ENCODE measurements around the gene MAP3K13.
"Not testable (repeated sequence)": the region's sequence is repeated elsewhere in the genome, so short reads cannot be mapped to it uniquely, and the experiment has no call there.

Gene MAP3K13

GRCh38 chr3:185457376-185457775 lies 94.4 kb downstream of the MAP3K13 start:
- Histone ChIP-seq H3K4me3 (IDR thresholded peaks at IDR 0.05; ENCODE audit: insufficient read depth, low read depth, low read length) (no peak overlapping the region), H3K27ac (no peak overlapping the region), H3K27me3 (ENCODE audit: insufficient read depth, low read depth) (no peaks in the 10 kb centered on the region), H3K79me2 (ENCODE audit: insufficient read depth, low read depth) (no peaks in the 10 kb centered on the region), H3K4me1 (ENCODE audit: low read depth, poor library complexity, severe bottlenecking) (no peaks in the 10 kb centered on the region), H3K36me3 (ENCODE audit: insufficient read depth) (no peaks in the 10 kb centered on the region), H3K9ac (no peak overlapping the region), H3K4me2 (no peak overlapping the region), H2AFZ (ENCODE audit: low read depth) (no peak overlapping the region), H4K20me1 (ENCODE audit: insufficient read depth) (no peaks in the 10 kb centered on the region)
- TF ChIP-seq CTCF (conservative IDR thresholded peaks at IDR 0.05; ENCODE audit: low read depth, low read length): no peak

GRCh38 chr3:185460309-185460708 lies 97.4 kb downstream of the MAP3K13 start:
- Histone ChIP-seq H3K27me3 (ENCODE audit: insufficient read depth, low read depth) (no peaks in the 10 kb centered on the region), H3K4me3 (IDR thresholded peaks at IDR 0.05; ENCODE audit: insufficient read depth, low read depth, low read length) (no peak overlapping the region), H3K4me1 (ENCODE audit: low read depth, poor library complexity, severe bottlenecking) (no peaks in the 10 kb centered on the region), H3K4me2 (no peak overlapping the region), H3K79me2 (ENCODE audit: insufficient read depth, low read depth) (no peaks in the 10 kb centered on the region), H4K20me1 (ENCODE audit: insufficient read depth) (no peaks in the 10 kb centered on the region), H3K36me3 (ENCODE audit: insufficient read depth) (no peaks in the 10 kb centered on the region), H3K27ac (no peak overlapping the region), H2AFZ (ENCODE audit: low read depth) (no peak overlapping the region), H3K9ac (no peak overlapping the region)
- no peak for TF ChIP-seq CTCF (conservative IDR thresholded peaks at IDR 0.05; ENCODE audit: low read depth, low read length)

GRCh38 chr3:185460719-185461350 lies 97.9 kb downstream of the MAP3K13 start:
- Histone ChIP-seq H3K79me2 (ENCODE audit: insufficient read depth, low read depth) (no peaks in the 10 kb centered on the region), H2AFZ (ENCODE audit: low read depth) (no peak overlapping the region), H3K27ac (no peak overlapping the region), H3K36me3 (ENCODE audit: insufficient read depth) (no peaks in the 10 kb centered on the region), H3K4me1 (ENCODE audit: low read depth, poor library complexity, severe bottlenecking) (no peaks in the 10 kb centered on the region), H3K9ac (no peak overlapping the region), H3K4me2 (no peak overlapping the region), H4K20me1 (ENCODE audit: insufficient read depth) (no peaks in the 10 kb centered on the region), H3K27me3 (ENCODE audit: insufficient read depth, low read depth) (no peaks in the 10 kb centered on the region), H3K4me3 (IDR thresholded peaks at IDR 0.05; ENCODE audit: insufficient read depth, low read depth, low read length) (no peak overlapping the region)
- peak; percentile 65 for TF ChIP-seq CTCF (conservative IDR thresholded peaks at IDR 0.05; ENCODE audit: low read depth, low read length)

DNA sequence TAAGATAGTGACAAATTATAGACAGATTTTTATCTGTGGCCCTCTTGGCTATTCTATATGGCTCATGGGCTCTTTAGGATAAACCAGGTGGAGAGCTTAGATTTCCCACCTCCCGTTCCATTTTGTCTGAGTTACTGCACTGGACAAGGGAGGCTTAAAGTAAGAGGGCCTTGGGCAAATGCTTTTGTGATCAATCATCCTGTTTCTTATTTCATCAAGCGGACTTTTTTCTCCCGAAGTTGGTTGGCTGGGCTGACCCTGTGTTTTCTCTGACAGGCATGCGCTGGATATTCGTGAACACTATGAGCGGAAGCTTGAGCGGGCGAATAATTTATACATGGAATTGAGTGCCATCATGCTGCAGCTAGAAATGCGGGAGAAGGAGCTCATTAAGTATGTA lies 102.5 kb downstream of the MAP3K13 start:
- H2AFZ ChIP-seq (ENCODE audit: low read depth): no peak overlapping the region
- H3K36me3 ChIP-seq (ENCODE audit: insufficient read depth): no peaks in the 10 kb centered on the region
- no peak overlapping the region for H3K4me3 ChIP-seq (IDR thresholded peaks at IDR 0.05; ENCODE audit: insufficient read depth, low read depth, low read length)
- H3K27ac ChIP-seq: no peak overlapping the region
- no peaks in the 10 kb centered on the region for H3K79me2 ChIP-seq (ENCODE audit: insufficient read depth, low read depth)
- no peak overlapping the region for H3K4me2 ChIP-seq
- H3K4me1 ChIP-seq (ENCODE audit: low read depth, poor library complexity, severe bottlenecking): no peaks in the 10 kb centered on the region
- no peak overlapping the region for H3K9ac ChIP-seq
- no peaks in the 10 kb centered on the region for H3K27me3 ChIP-seq (ENCODE audit: insufficient read depth, low read depth)
- TF ChIP-seq CTCF (conservative IDR thresholded peaks at IDR 0.05; ENCODE audit: low read depth, low read length): no peak
- no peaks in the 10 kb centered on the region for H4K20me1 ChIP-seq (ENCODE audit: insufficient read depth)

DNA sequence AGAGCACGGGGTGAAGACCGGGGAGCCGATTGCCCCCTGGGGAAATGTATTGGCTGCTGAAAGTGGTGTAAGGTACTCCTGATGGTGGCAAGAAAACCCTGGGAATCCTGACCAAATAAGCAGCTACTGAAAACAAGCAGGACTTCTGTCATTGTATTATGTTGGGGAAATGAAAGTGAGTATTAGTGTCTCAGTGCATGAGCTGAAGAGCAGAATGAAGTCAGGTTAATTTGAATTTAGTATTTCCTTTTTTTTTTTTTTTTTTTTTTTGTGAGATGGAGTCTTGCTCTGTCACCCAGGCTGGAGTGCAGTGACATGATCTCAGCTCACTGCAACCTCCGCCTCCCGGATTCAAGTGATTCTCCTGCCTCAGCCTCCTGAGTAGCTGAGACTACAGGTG lies 103.2 kb downstream of the MAP3K13 start:
- H3K36me3 ChIP-seq (ENCODE audit: insufficient read depth); H2AFZ ChIP-seq (ENCODE audit: low read depth); H3K4me3 ChIP-seq (IDR thresholded peaks at IDR 0.05; ENCODE audit: insufficient read depth, low read depth, low read length); H4K20me1 ChIP-seq (ENCODE audit: insufficient read depth); H3K27ac ChIP-seq; H3K27me3 ChIP-seq (ENCODE audit: insufficient read depth, low read depth); H3K4me2 ChIP-seq; H3K9ac ChIP-seq; H3K79me2 ChIP-seq (ENCODE audit: insufficient read depth, low read depth); H3K4me1 ChIP-seq (ENCODE audit: low read depth, poor library complexity, severe bottlenecking): not testable (repeated sequence)
